NCI-H2196 treated with DMSO at 0.1 percent for 48 hours (cell line): ENCODE data around the gene NFIX.

ENCODE experiments used
- DNase-seq: peaks from one replicate; lab custom pipeline; 2025; ENCODE audit not compliant: unreplicated experiment; lab: John Stamatoyannopoulos, UW

The NFIX gene

GRCh38 chr19:13146763-13147563 lies 151.7 kb downstream of the NFIX start:
- no peak for DNase-seq
